GM08714 (cell line): ENCODE measurements around the gene ZNF283.
A peak's percentile ranks its signal among the peaks of the same experiment; 100 is the strongest.
"Not testable (repeated sequence)": the region's sequence is repeated elsewhere in the genome, so short reads cannot be mapped to it uniquely, and the experiment has no call there.

ENCODE experiments used
- H3K4me3 ChIP-seq: fragments of 200-500 bp; sonication (Bioruptor generic); 2 replicates; pipeline ENCODE4 v1.5.1; 2014; ENCODE audit warnings: mild to moderate bottlenecking, low read length, inconsistent platforms
- ZNF274 ChIP-seq: IDR thresholded peaks from 2 replicates; pipeline ENCODE4 v1.6.1; 2012; ENCODE audit warnings: mild to moderate bottlenecking, low read depth, low read length

The ZNF283 gene

GRCh38 chr19:43811837-43812236 lies 15.3 kb upstream of the ZNF283 start:
- no peak for TF ChIP-seq ZNF274
- H3K4me3 ChIP-seq = no peak overlapping the region

GRCh38 chr19:43812259-43812658 lies 14.9 kb upstream of the ZNF283 start:
- H3K4me3 ChIP-seq = no peak overlapping the region
- no peak for TF ChIP-seq ZNF274

DNA sequence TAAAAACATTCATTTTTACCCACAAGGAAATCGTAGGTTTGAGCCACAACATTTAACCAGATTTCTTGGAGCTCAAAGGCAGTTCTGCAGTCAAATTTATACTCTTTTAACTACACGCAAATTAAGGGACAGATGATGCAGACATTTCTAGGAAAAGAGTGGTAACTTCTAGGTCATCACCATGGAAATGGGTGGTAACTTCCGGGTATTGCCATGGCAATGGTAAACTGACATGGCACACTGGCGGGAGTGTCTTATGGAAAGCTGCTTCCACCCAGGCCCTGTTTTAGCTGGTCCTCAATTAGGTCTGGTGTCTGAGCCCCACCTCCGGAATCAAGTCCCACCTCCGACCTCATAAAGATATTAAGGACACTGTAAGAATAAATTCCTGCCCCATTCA lies 14.4 kb upstream of the ZNF283 start:
- no peak for TF ChIP-seq ZNF274
- no peak overlapping the region for H3K4me3 ChIP-seq

DNA sequence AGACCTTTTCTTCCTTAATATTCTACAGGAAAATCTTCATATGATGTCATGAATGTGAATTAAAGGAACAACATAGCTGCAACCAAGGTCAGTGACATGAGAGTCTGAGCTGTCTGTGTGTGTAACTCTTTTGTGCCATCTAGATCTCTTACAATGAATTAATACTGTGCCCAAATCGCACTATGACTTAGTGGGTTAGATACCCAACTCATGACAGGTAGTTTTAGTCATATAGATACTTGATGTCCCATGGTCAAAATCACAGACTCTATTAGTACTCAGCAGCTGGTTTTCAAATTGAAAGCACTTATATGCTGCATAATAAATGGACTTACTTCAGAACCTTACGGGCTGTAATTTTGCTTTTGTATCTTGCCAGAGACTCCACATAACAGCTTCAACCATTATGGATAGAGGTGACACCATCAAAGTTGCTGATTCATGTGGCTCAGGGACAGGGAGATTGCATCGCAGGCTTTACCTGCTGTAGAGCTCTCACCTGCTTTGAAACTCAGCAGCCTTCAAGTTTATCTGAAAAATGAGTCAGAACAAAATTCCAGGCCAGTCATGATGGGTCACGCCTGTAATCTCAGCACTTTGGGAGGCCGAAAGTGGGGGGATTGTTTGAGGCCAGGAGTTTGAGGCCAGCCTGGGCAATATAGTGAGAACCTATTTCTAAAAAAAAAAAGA lies 12.3 kb upstream of the ZNF283 start:
- no peak for TF ChIP-seq ZNF274
- H3K4me3 ChIP-seq = no peak overlapping the region

DNA sequence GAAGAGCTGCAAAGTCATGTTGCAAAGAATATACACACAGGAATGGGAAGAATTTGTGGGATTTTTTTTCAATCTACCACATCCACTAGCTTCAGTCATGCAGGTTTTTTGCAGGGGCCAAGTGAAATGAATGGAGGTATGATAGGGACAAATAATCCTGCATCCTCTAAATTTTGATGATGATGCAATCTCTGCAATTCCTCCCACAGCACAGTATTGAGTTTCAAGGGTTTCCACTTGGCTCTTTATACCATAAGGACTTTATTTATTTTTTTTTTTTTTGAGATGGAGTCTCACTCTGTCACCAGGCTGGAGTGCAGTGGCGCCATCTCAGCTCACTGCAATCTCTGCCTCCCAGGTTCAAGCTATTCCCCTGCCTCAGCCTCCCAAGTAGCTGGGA lies 9.7 kb upstream of the ZNF283 start:
- H3K4me3 ChIP-seq = not testable (repeated sequence)

- TF ChIP-seq ZNF274 = no peak
- no peak overlapping the region for H3K4me3 ChIP-seq
Observed at GRCh38 chr19:43818500-43818899, 8.6 kb upstream of the ZNF283 start.

GRCh38 chr19:43820098-43820883 lies 6.8 kb upstream of the ZNF283 start:
- TF ChIP-seq ZNF274 = no peak
- H3K4me3 ChIP-seq = peak overlapping the region; percentile 45; the same call in 1 of the 2 replicates

GRCh38 chr19:43820884-43821215 lies 6.3 kb upstream of the ZNF283 start:
- no peak for TF ChIP-seq ZNF274
- peak overlapping the region; percentile 45; the same call in 1 of the 2 replicates for H3K4me3 ChIP-seq

- H3K4me3 ChIP-seq = not testable (repeated sequence)
Observed at GRCh38 chr19:43823856-43824255, 3.3 kb upstream of the ZNF283 start.

- not testable (repeated sequence) for H3K4me3 ChIP-seq
Observed at GRCh38 chr19:43824572-43824971, 2.5 kb upstream of the ZNF283 start.

DNA sequence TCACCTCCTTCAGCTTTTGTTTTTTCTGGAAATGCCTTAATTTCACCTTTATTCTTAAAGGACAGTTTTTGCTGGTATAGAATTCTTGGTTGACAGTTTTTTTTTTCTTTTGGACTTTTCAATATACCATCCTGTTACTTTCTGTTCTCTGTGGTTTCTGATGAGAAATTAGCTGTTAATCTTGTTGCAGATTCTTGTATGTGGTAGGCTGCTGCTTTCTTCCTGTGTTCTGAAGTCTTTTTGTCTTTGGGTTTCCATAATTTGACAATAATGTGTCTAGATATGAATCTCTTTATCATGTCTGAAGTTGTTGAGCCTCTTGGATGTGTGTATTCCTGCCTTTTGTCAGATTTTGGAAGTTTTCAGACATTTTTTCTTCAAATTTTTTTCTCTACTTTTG lies 12.0 kb downstream of the ZNF283 start:
- TF ChIP-seq ZNF274 = no peak
- H3K4me3 ChIP-seq = no peak overlapping the region

DNA sequence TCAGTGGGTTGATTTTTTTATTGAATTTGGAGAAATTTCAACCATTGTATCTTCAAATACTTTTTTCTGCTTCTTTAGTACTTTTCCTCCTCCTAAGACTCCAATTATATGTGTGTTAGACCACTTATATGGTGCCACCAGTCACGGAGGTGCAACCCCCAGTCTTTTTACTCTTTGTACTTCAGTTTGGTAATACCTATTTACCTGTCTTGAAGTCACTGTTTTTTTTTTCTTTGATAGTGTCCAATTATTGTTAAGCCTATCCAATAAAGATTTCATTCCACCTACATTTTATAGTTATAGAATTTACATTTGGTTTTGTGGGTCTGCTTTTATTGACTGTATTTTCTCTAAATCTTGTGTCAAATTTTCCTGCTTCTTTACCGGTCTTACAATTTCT lies 14.9 kb downstream of the ZNF283 start:
- no peak for TF ChIP-seq ZNF274
- no peak overlapping the region for H3K4me3 ChIP-seq

- no peak overlapping the region for H3K4me3 ChIP-seq
- peak; percentile 86 for TF ChIP-seq ZNF274
Observed at GRCh38 chr19:43847246-43847645, 20.1 kb downstream of the ZNF283 start.

DNA sequence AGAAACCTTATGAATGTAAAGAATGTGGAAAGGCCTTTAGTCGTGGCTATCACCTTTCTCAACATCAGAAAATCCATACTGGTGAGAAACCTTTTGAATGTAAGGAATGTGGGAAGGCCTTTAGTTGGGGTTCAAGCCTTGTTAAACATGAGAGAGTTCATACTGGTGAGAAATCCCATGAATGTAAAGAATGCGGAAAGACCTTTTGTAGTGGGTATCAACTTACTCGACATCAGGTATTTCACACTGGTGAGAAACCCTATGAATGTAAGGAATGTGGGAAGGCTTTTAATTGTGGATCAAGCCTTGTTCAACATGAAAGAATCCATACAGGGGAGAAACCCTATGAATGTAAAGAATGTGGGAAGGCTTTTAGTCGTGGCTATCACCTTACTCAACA lies 20.8 kb downstream of the ZNF283 start:
- H3K4me3 ChIP-seq = no peak overlapping the region
- no peak for TF ChIP-seq ZNF274

DNA sequence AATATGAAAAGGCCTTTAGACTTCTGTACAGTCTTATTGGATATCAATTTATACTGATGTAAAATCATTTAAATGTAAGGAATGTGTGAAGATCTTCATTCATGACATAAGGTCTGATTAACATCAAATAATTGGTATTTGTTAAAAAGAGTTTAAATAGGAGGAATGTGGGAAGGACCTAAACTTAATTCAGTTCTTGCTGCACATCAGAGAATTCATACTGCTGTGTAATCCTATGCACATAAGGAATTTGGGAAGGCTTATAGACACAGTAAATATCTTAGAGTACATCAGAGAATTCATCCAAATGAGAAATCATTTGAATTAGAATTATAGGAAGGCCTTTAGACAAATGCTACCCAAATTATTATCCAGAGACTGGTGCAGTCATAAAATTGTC lies 21.7 kb downstream of the ZNF283 start:
- H3K4me3 ChIP-seq = no peak overlapping the region
- no peak for TF ChIP-seq ZNF274

DNA sequence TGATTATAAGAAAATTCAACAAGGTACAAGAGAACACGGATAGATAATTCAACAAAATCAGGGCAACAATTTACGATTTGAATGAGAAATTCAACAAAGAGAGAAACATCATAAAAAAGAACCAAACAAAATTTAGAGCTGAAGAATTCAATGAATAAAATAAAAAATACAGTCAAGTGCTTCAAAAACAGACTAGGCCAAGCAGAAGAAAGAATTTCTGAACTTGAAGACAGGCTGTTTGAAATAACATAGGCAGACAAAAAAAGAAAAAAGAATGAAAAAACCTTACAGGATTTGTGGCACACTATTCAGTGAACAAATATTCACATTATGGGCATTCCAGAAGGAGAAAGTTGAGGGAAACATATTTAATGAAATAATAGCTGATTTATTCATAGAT lies 31.1 kb downstream of the ZNF283 start:
- H3K4me3 ChIP-seq = no peak overlapping the region

GRCh38 chr19:43866923-43867322 lies 39.8 kb downstream of the ZNF283 start:
- H3K4me3 ChIP-seq = not testable (repeated sequence)

More for the DNA sequence above, 31.1 kb downstream of the ZNF283 start:
- no peak for TF ChIP-seq ZNF274
